H1 (cell line): Measurements from ENCODE around the gene KLHL17. TPM values are rescaled to one million over a fixed set of nuclear protein-coding genes. Genes with fewer than 3 reads are reported as not detected.

ENCODE experiments used
- CTBP2 ChIP-seq: IDR thresholded peaks from 2 replicates; pipeline ENCODE4 v1.7.0; 2011; ENCODE audit warnings: borderline replicate concordance, mild to moderate bottlenecking, moderate library complexity, mixed read lengths, low read length; ENCODE audit not compliant: insufficient read depth, insufficient read length
- JUN ChIP-seq: IDR thresholded peaks from 2 replicates; pipeline ENCODE4 v1.6.1; 2011; ENCODE audit warnings: low read depth, mild to moderate bottlenecking, improper control_type of control experiment, low read length
- KDM1A ChIP-seq: fragments of 200-600, 300-600 bp; sonication (generic); IDR thresholded peaks from 2 replicates; pipeline ENCODE4 v1.7.1; 2016; ENCODE audit warnings: mild to moderate bottlenecking, low read length, borderline replicate concordance
- NRF1 ChIP-seq: IDR thresholded peaks from 2 replicates; pipeline ENCODE4 v1.6.1; 2011; ENCODE audit warnings: mild to moderate bottlenecking, low read depth, low read length, improper control_type of control experiment
- SIN3A ChIP-seq, 2 experiments: IDR thresholded peaks in 1 of 2; conservative IDR thresholded peaks in 1 of 2; 2 replicates each; pipeline ENCODE4 v1.6.1; 2011 to 2012; ENCODE audit warnings: low read length in 2 of 2, improper control_type of control experiment in 1 of 2, low read depth in 1 of 2, mild to moderate bottlenecking in 1 of 2
- polyA plus RNA-seq, 7 experiments: library from polyadenylated mRNA; depleted of rRNA in 3 of 7; stranded (reverse) in 5 of 7; unstranded in 2 of 7; fragments of >200 nt in 5 of 7; fragments of 200-250 nt in 2 of 7; gene quantifications; 1 replicate in 5 of 7; 2 replicates in 1 of 7; 4 replicates in 1 of 7; pipeline versions ENCODE4 v1.2.1 to v1.2.3, GENCODE V29; 2011 to 2013; ENCODE audit warnings: missing spikeins in 2 of 7, mixed read lengths in 2 of 7
- total RNA-seq: library from RNA; stranded (reverse); fragmentation: NEBNext Ultra II Directional; extraction: Animal tissue kit (Norgen Biotek cat#: 25700); gene quantifications from 2 replicates; pipeline ENCODE4 v1.2.1, GENCODE V29; 2021

KLHL17 gene
- total and polyA plus RNA-seq, 2 of the 8 experiments (the other 6 are each of a cell fraction or from before 2014, with no cell fraction given), result 32.6 to 36.1 TPM

DNA sequence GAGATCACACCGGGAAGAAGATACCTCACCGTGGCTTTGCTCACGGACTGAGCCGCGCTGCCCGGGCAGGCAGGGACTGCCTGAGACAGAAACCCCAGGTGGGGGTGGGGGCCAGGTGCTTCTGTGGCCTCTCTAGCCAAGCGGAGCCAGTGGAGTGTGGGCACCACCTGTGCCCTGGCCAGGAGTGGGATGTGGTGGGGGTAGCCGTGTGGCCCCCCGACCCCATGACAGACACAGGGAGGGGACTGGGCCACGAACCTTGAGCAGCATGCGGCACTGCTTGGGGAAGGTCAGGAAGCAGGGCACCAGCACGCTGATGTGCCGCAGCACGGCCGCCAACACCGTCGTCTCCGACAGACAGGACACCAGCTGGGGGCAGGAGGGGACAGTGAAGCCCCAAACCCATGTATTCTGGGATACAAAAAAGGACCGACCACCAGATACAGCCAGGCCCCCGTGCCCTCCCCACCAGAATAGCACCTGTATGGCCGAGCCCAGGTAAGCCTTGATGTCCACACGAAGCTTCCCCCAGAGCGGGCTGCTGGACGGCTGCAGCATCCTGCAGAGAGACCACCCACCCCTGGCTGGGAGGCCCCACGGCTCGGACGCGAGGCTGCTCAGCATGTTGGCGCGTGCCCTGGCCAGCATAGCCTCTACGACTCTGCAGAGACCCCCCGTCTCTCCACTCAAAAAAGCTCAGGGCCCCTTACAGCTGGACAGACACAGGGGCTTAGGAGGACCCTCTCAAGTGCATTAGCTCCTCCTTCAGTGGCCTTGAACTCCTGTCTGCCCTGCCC is 6.7 kb upstream of the KLHL17 start (continued):
- TF ChIP-seq NRF1, result no peak
- TF ChIP-seq CTBP2, result no peak
- no peak for TF ChIP-seq SIN3A (conservative IDR thresholded peaks at IDR 0.05 in 1 of 2, IDR thresholded peaks at IDR 0.05 in 1 of 2; ENCODE audit: low read depth in 1 of 2, low read length in 2 of 2)
- TF ChIP-seq JUN, result no peak
- no peak for TF ChIP-seq KDM1A
